Loucy (cell line): ENCODE results near the gene LYZL2.
"Not testable (repeated sequence)": the region's sequence is repeated elsewhere in the genome, so short reads cannot be mapped to it uniquely, and the experiment has no call there.

Experiments
- EZH2phosphoT487 ChIP-seq: fragments of 200-600 bp; IDR thresholded peaks from 2 replicates; pipeline ENCODE4 v1.6.1; 2018; ENCODE audit warnings: antibody characterized with exemption, mild to moderate bottlenecking, moderate library complexity, borderline replicate concordance
- TF ChIP-seq, protein P1 (sequence below): fragments of 200-600 bp; sonication (generic); conservative IDR thresholded peaks from 2 replicates; pipeline ENCODE4 v1.5.1; 2014; ENCODE audit warnings: mild to moderate bottlenecking, antibody characterized with exemption, low read length

GRCh38 chr10:30660314-30660713 is 30.8 kb upstream of the LYZL2 start:
- TF ChIP-seq, protein P1, sequence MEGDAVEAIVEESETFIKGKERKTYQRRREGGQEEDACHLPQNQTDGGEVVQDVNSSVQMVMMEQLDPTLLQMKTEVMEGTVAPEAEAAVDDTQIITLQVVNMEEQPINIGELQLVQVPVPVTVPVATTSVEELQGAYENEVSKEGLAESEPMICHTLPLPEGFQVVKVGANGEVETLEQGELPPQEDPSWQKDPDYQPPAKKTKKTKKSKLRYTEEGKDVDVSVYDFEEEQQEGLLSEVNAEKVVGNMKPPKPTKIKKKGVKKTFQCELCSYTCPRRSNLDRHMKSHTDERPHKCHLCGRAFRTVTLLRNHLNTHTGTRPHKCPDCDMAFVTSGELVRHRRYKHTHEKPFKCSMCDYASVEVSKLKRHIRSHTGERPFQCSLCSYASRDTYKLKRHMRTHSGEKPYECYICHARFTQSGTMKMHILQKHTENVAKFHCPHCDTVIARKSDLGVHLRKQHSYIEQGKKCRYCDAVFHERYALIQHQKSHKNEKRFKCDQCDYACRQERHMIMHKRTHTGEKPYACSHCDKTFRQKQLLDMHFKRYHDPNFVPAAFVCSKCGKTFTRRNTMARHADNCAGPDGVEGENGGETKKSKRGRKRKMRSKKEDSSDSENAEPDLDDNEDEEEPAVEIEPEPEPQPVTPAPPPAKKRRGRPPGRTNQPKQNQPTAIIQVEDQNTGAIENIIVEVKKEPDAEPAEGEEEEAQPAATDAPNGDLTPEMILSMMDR: not testable (repeated sequence)
- not testable (repeated sequence) for TF ChIP-seq EZH2phosphoT487
